ENCODE results near the gene NKAIN4.

Gene NKAIN4

GRCh38 chr20:63288581-63289251 is 34.5 kb upstream of the NKAIN4 start:
- DNase-seq (ENCODE audit: low spot score), result no peak

- DNase-seq (ENCODE audit: low spot score), result no peak
Observed at GRCh38 chr20:63287697-63288580, 33.7 kb upstream of the NKAIN4 start.

GRCh38 chr20:63286781-63287696 is 32.8 kb upstream of the NKAIN4 start:
- no peak for DNase-seq (ENCODE audit: low spot score)

- no peak for DNase-seq (ENCODE audit: low spot score)
Observed at GRCh38 chr20:63285636-63286615, 31.7 kb upstream of the NKAIN4 start.

GRCh38 chr20:63284981-63285524 is 30.8 kb upstream of the NKAIN4 start:
- DNase-seq (ENCODE audit: low spot score), result no peak

- no peak for DNase-seq (ENCODE audit: low spot score)
Observed at GRCh38 chr20:63284544-63284949, 30.3 kb upstream of the NKAIN4 start.

- DNase-seq (ENCODE audit: low spot score), result no peak
Observed at GRCh38 chr20:63284083-63284440, 29.8 kb upstream of the NKAIN4 start.

- no peak for DNase-seq (ENCODE audit: low spot score)
Observed at GRCh38 chr20:63283397-63284082, 29.3 kb upstream of the NKAIN4 start.

- DNase-seq (ENCODE audit: low spot score), result no peak
Observed at GRCh38 chr20:63282946-63283345, 28.7 kb upstream of the NKAIN4 start.

- no peak for DNase-seq (ENCODE audit: low spot score)
Observed at GRCh38 chr20:63281742-63282665, 27.7 kb upstream of the NKAIN4 start.

GRCh38 chr20:63280929-63281545 is 26.8 kb upstream of the NKAIN4 start:
- DNase-seq (ENCODE audit: low spot score), result no peak

- DNase-seq (ENCODE audit: low spot score), result no peak
Observed at GRCh38 chr20:63280371-63280770, 26.1 kb upstream of the NKAIN4 start.

- no peak for DNase-seq (ENCODE audit: low spot score)
Observed at GRCh38 chr20:63279931-63280330, 25.7 kb upstream of the NKAIN4 start.

GRCh38 chr20:63278661-63279060 is 24.4 kb upstream of the NKAIN4 start:
- DNase-seq (ENCODE audit: low spot score), result no peak

GRCh38 chr20:63277466-63278272 is 23.4 kb upstream of the NKAIN4 start:
- DNase-seq (ENCODE audit: low spot score), result no peak

- no peak for DNase-seq (ENCODE audit: low spot score)
Observed at GRCh38 chr20:63276956-63277355, 22.7 kb upstream of the NKAIN4 start.

- no peak for DNase-seq (ENCODE audit: low spot score)
Observed at GRCh38 chr20:63275825-63276224, 21.6 kb upstream of the NKAIN4 start.
